Activated CD8-positive, alpha-beta T cell treated with anti-CD3 and anti-CD28 coated beads for 36 hours (primary cell): ENCODE results near the gene HBA1. TPM values are rescaled to one million over a fixed set of nuclear protein-coding genes. Genes with fewer than 3 reads are reported as not detected.
A peak's percentile ranks its signal among the peaks of the same experiment; 100 is the strongest.

Source experiments
- ATAC-seq: fragments of 200-7000 bp; cut with Tn5 transposase; one replicate; pipeline ENCODE4 v1.10.0; 2021; ENCODE audit warnings: mild to moderate bottlenecking, moderate library complexity
- CTCF ChIA-PET: fragments of 350-600 bp; sonication (Branson Sonifier 250); formaldehyde crosslinking; loops from one replicate; lab custom pipeline; 2021; ENCODE audit warnings: antibody characterized with exemption; lab: Charles Lee
- POLR2A ChIA-PET: fragments of 350-600 bp; sonication (Branson Sonifier 250); formaldehyde crosslinking; loops from one replicate; lab custom pipeline; 2021; ENCODE audit warnings: antibody characterized with exemption; lab: Charles Lee
- DNase-seq: peaks from one replicate; pipeline ENCODE4 v3.0.0-alpha.2; 2020
- H3K27ac Mint-ChIP-seq: one replicate; pipeline ENCODE4 v1.8.0; 2021; ENCODE audit warnings: mild to moderate bottlenecking, mixed read lengths
- H3K27me3 Mint-ChIP-seq: one replicate; pipeline ENCODE4 v1.8.0; 2021; ENCODE audit warnings: mixed read lengths
- H3K36me3 Mint-ChIP-seq: one replicate; pipeline ENCODE4 v1.8.0; 2021; ENCODE audit warnings: low read depth, mixed read lengths
- H3K4me1 Mint-ChIP-seq: one replicate; pipeline ENCODE4 v1.8.0; 2021; ENCODE audit warnings: low read depth, mixed read lengths
- H3K4me3 Mint-ChIP-seq: one replicate; pipeline ENCODE4 v1.8.0; 2021; ENCODE audit warnings: mild to moderate bottlenecking, moderate library complexity, mixed read lengths
- H3K9me3 Mint-ChIP-seq: one replicate; pipeline ENCODE4 v1.8.0; 2021; ENCODE audit warnings: mixed read lengths
- CTCF ChIP-seq: fragments of 200-600 bp; IDR thresholded peaks from one replicate; pipeline ENCODE4 v1.8.0; 2022; ENCODE audit warnings: antibody characterized with exemption, mild to moderate bottlenecking
- intact Hi-C: fragments of 100-400 bp; cut with micrococcal nuclease; formaldehyde crosslinking; loops from one replicate; pipeline ENCODE4 v1.10.0; 2022
- total RNA-seq, 2 experiments: library from RNA; stranded (reverse); gene quantifications; one replicate each; pipeline ENCODE4 v1.2.3, GENCODE V29; 2021

The HBA1 gene
- total RNA-seq, 2 experiments from 2014 or later: not detected

GRCh38 chr16:220021-220420, 43.5 kb downstream of the HBA1 start:
- Mint-ChIP-seq H3K4me1 (peaks cover 10% of the 10 kb centered on the region), H3K27ac (peak overlapping the region; percentile 5), H3K9me3 (no peaks in the 10 kb centered on the region), H3K27me3 (no peaks in the 10 kb centered on the region), H3K4me3 (no peak overlapping the region), H3K36me3 (peaks cover 26% of the 10 kb centered on the region)
- ChIA-PET CTCF (interaction anchor here (1.0 to 1.6 kb wide), 3 partner anchors 15 to 154 kb away, joined by 3 to 4 read pairs (median 3); partner anchors contain the start of gene FAM234A), POLR2A (no interaction called here)
- no peak for TF ChIP-seq CTCF
- intact Hi-C loops: no loop called here
- DNase-seq (no peak), ATAC-seq (no peak)

Other genes starting within 250 kb of the HBA1 start
- 10 to 100 TPM; 51.3 to 52.6 TPM for gene POLR3K, start 123.1 kb upstream of the HBA1 start, total RNA-seq
- 10 to 100 TPM; 39.4 to 39.7 TPM for gene SNRNP25, start 122.9 kb upstream of the HBA1 start, total RNA-seq
- under 1 TPM in 1 of 2 experiments, not detected in 1; 0.61 TPM for gene RHBDF1, start 104.0 kb upstream of the HBA1 start, total RNA-seq
- gene MPG, start 98.5 kb upstream of the HBA1 start, total RNA-seq: 10 to 100 TPM; 51.7 to 54.2 TPM
- gene NPRL3, start 38.0 kb upstream of the HBA1 start, total RNA-seq: 10 to 100 TPM; 40.7 to 40.9 TPM
- not detected for gene HBZ, start 24.0 kb upstream of the HBA1 start, total RNA-seq
- not detected for gene HBM, start 10.7 kb upstream of the HBA1 start, total RNA-seq
- gene HBA2, start 3.8 kb upstream of the HBA1 start, total RNA-seq: not detected
- 1 to 10 TPM; 2.2 to 3.2 TPM for gene HBQ1, start 3.8 kb downstream of the HBA1 start, total RNA-seq
- 10 to 100 TPM; 68.0 to 72.8 TPM for gene LUC7L, start 52.8 kb downstream of the HBA1 start, total RNA-seq
- 10 to 100 TPM; 18.3 to 21.5 TPM for gene FAM234A, start 58.1 kb downstream of the HBA1 start, total RNA-seq
- not detected for gene RGS11, start 99.3 kb downstream of the HBA1 start, total RNA-seq
- gene ARHGDIG, start 103.9 kb downstream of the HBA1 start, total RNA-seq: not detected
- gene PDIA2, start 106.5 kb downstream of the HBA1 start, total RNA-seq: not detected
- 10 to 100 TPM; 24.1 to 24.9 TPM for gene AXIN1, start 176.0 kb downstream of the HBA1 start, total RNA-seq
- 10 to 100 TPM; 95.0 to 98.2 TPM for gene MRPL28, start 193.9 kb downstream of the HBA1 start, total RNA-seq
- gene PGAP6, start 205.3 kb downstream of the HBA1 start, total RNA-seq: 10 to 100 TPM; 21.9 to 24.8 TPM
- 10 to 100 TPM; 22.9 to 24.2 TPM for gene NME4, start 220.5 kb downstream of the HBA1 start, total RNA-seq
- gene DECR2, start 225.2 kb downstream of the HBA1 start, total RNA-seq: 1 to 10 TPM; 9.7 to 10.0 TPM
- gene RAB11FIP3, start 249.0 kb downstream of the HBA1 start, total RNA-seq: 10 to 100 TPM; 18.7 to 20.4 TPM